ENCODE results near the gene MAGI2.

MAGI2 gene

GRCh38 chr7:78020136-78020873, 1433.2 kb downstream of the MAGI2 start:
- peaks cover 9% of the 10 kb centered on the region for H3K4me1 ChIP-seq (ENCODE audit: control insufficient read depth, insufficient read depth, low read length)
- H3K36me3 ChIP-seq (ENCODE audit: control insufficient read depth, insufficient read depth, low read length), result no peaks in the 10 kb centered on the region
- peak overlapping the region; percentile 92 for H3K27ac ChIP-seq (ENCODE audit: low read depth, low read length)
- no peaks in the 10 kb centered on the region for H3K27me3 ChIP-seq (ENCODE audit: control insufficient read depth, insufficient read depth, low read length)
- peak overlapping the region; percentile 72 for H3K9ac ChIP-seq (ENCODE audit: low read length)
- H3K4me3 ChIP-seq (ENCODE audit: low read length), result peak overlapping the region; percentile 66

GRCh38 chr7:78019447-78020135, 1433.9 kb downstream of the MAGI2 start:
- Histone ChIP-seq H3K27ac (ENCODE audit: low read depth, low read length) (peak overlapping the region; percentile 92), H3K36me3 (ENCODE audit: control insufficient read depth, insufficient read depth, low read length) (no peaks in the 10 kb centered on the region), H3K9ac (ENCODE audit: low read length) (peak overlapping the region; percentile 45), H3K4me1 (ENCODE audit: control insufficient read depth, insufficient read depth, low read length) (peaks cover 9% of the 10 kb centered on the region), H3K27me3 (ENCODE audit: control insufficient read depth, insufficient read depth, low read length) (no peaks in the 10 kb centered on the region), H3K4me3 (ENCODE audit: low read length) (peak overlapping the region; percentile 84)

GRCh38 chr7:78018641-78019446, 1434.6 kb downstream of the MAGI2 start:
- Histone ChIP-seq H3K27ac (ENCODE audit: low read depth, low read length) (peak overlapping the region; percentile 83), H3K9ac (ENCODE audit: low read length) (no peak overlapping the region), H3K27me3 (ENCODE audit: control insufficient read depth, insufficient read depth, low read length) (no peaks in the 10 kb centered on the region), H3K4me3 (ENCODE audit: low read length) (peak overlapping the region; percentile 66), H3K4me1 (ENCODE audit: control insufficient read depth, insufficient read depth, low read length) (peaks cover 9% of the 10 kb centered on the region), H3K36me3 (ENCODE audit: control insufficient read depth, insufficient read depth, low read length) (no peaks in the 10 kb centered on the region)

- H3K9ac ChIP-seq (ENCODE audit: low read length), result no peak overlapping the region
- H3K36me3 ChIP-seq (ENCODE audit: control insufficient read depth, insufficient read depth, low read length), result no peaks in the 10 kb centered on the region
- H3K4me1 ChIP-seq (ENCODE audit: control insufficient read depth, insufficient read depth, low read length), result peaks cover 9% of the 10 kb centered on the region
- no peaks in the 10 kb centered on the region for H3K27me3 ChIP-seq (ENCODE audit: control insufficient read depth, insufficient read depth, low read length)
- no peak overlapping the region for H3K27ac ChIP-seq (ENCODE audit: low read depth, low read length)
- H3K4me3 ChIP-seq (ENCODE audit: low read length), result no peak overlapping the region
Observed at GRCh38 chr7:78017591-78018100, 1435.8 kb downstream of the MAGI2 start.

- Histone ChIP-seq H3K27me3 (ENCODE audit: control insufficient read depth, insufficient read depth, low read length) (no peaks in the 10 kb centered on the region), H3K4me1 (ENCODE audit: control insufficient read depth, insufficient read depth, low read length) (peaks cover 6% of the 10 kb centered on the region), H3K27ac (ENCODE audit: low read depth, low read length) (no peak overlapping the region), H3K4me3 (ENCODE audit: low read length) (no peak overlapping the region), H3K36me3 (ENCODE audit: control insufficient read depth, insufficient read depth, low read length) (no peaks in the 10 kb centered on the region), H3K9ac (ENCODE audit: low read length) (no peak overlapping the region)
Observed at GRCh38 chr7:78015574-78016260, 1437.8 kb downstream of the MAGI2 start.

GRCh38 chr7:78014401-78014800, 1439.1 kb downstream of the MAGI2 start:
- Histone ChIP-seq H3K27ac (ENCODE audit: low read depth, low read length) (no peak overlapping the region), H3K27me3 (ENCODE audit: control insufficient read depth, insufficient read depth, low read length) (no peaks in the 10 kb centered on the region), H3K9ac (ENCODE audit: low read length) (no peak overlapping the region), H3K4me1 (ENCODE audit: control insufficient read depth, insufficient read depth, low read length) (peaks cover 6% of the 10 kb centered on the region), H3K36me3 (ENCODE audit: control insufficient read depth, insufficient read depth, low read length) (no peaks in the 10 kb centered on the region), H3K4me3 (ENCODE audit: low read length) (no peak overlapping the region)

- H3K27ac ChIP-seq (ENCODE audit: low read depth, low read length), result no peak overlapping the region
- H3K4me3 ChIP-seq (ENCODE audit: low read length), result no peak overlapping the region
- peaks cover 3% of the 10 kb centered on the region for H3K4me1 ChIP-seq (ENCODE audit: control insufficient read depth, insufficient read depth, low read length)
Observed at GRCh38 chr7:78013386-78013785, 1440.1 kb downstream of the MAGI2 start.

GRCh38 chr7:78011642-78012041, 1441.8 kb downstream of the MAGI2 start:
- H3K9ac ChIP-seq (ENCODE audit: low read length), result no peak overlapping the region
- H3K27me3 ChIP-seq (ENCODE audit: control insufficient read depth, insufficient read depth, low read length), result no peaks in the 10 kb centered on the region
- H3K36me3 ChIP-seq (ENCODE audit: control insufficient read depth, insufficient read depth, low read length), result no peaks in the 10 kb centered on the region
- H3K4me3 ChIP-seq (ENCODE audit: low read length), result no peak overlapping the region
- no peaks in the 10 kb centered on the region for H3K4me1 ChIP-seq (ENCODE audit: control insufficient read depth, insufficient read depth, low read length)
- no peak overlapping the region for H3K27ac ChIP-seq (ENCODE audit: low read depth, low read length)

More at GRCh38 chr7:78013386-78013785, 1440.1 kb downstream of the MAGI2 start:
- no peaks in the 10 kb centered on the region for H3K27me3 ChIP-seq (ENCODE audit: control insufficient read depth, insufficient read depth, low read length)
- H3K36me3 ChIP-seq (ENCODE audit: control insufficient read depth, insufficient read depth, low read length), result no peaks in the 10 kb centered on the region
- H3K9ac ChIP-seq (ENCODE audit: low read length), result no peak overlapping the region

- H3K4me3 ChIP-seq (ENCODE audit: low read length), result no peak overlapping the region
- no peaks in the 10 kb centered on the region for H3K27me3 ChIP-seq (ENCODE audit: control insufficient read depth, insufficient read depth, low read length)
- H3K27ac ChIP-seq (ENCODE audit: low read depth, low read length), result no peak overlapping the region
- no peaks in the 10 kb centered on the region for H3K4me1 ChIP-seq (ENCODE audit: control insufficient read depth, insufficient read depth, low read length)
- no peaks in the 10 kb centered on the region for H3K36me3 ChIP-seq (ENCODE audit: control insufficient read depth, insufficient read depth, low read length)
- H3K9ac ChIP-seq (ENCODE audit: low read length), result no peak overlapping the region
Observed at GRCh38 chr7:78007231-78007630, 1446.2 kb downstream of the MAGI2 start.

GRCh38 chr7:78006063-78006755, 1447.3 kb downstream of the MAGI2 start:
- no peaks in the 10 kb centered on the region for H3K4me1 ChIP-seq (ENCODE audit: control insufficient read depth, insufficient read depth, low read length)
- H3K36me3 ChIP-seq (ENCODE audit: control insufficient read depth, insufficient read depth, low read length), result no peaks in the 10 kb centered on the region
- H3K4me3 ChIP-seq (ENCODE audit: low read length), result no peak overlapping the region
- no peak overlapping the region for H3K9ac ChIP-seq (ENCODE audit: low read length)
- no peaks in the 10 kb centered on the region for H3K27me3 ChIP-seq (ENCODE audit: control insufficient read depth, insufficient read depth, low read length)
- no peak overlapping the region for H3K27ac ChIP-seq (ENCODE audit: low read depth, low read length)

GRCh38 chr7:78002715-78003114, 1450.8 kb downstream of the MAGI2 start:
- Histone ChIP-seq H3K4me3 (ENCODE audit: low read length) (no peak overlapping the region), H3K36me3 (ENCODE audit: control insufficient read depth, insufficient read depth, low read length) (no peaks in the 10 kb centered on the region), H3K27ac (ENCODE audit: low read depth, low read length) (no peak overlapping the region), H3K4me1 (ENCODE audit: control insufficient read depth, insufficient read depth, low read length) (no peaks in the 10 kb centered on the region), H3K9ac (ENCODE audit: low read length) (no peak overlapping the region), H3K27me3 (ENCODE audit: control insufficient read depth, insufficient read depth, low read length) (no peaks in the 10 kb centered on the region)

All from rectal smooth muscle tissue (tissue), 1 donor.